HG02763 (cell line): ENCODE results near the gene NUP210.

Source experiments
- ATAC-seq: cut with Tn5 transposase; IDR thresholded peaks from one replicate; pipeline ENCODE4 v1.9.1; 2021; ENCODE audit warnings: mild to moderate bottlenecking, moderate library complexity; ENCODE audit not compliant: unreplicated experiment

The NUP210 gene

DNA sequence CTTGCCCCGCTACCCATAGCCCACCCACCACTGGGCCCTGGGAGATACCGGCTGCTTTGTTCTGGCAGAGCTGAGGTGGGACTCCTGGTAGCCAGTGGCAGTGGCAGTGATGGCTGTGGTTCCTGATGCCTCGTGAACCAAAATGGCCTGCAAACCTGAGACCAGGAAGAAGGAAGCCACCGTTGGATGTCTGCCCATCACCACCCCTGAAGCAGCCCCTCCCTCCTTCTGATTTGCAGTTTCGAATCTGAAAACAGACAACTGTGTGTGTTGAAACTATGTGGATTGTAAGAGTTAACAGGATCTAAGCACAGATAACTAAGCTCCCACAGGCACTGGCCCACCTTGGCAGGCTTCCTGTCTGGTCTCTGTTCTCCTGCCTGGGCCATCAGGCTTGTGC, 66.6 kb downstream of the NUP210 start:
- no peak for ATAC-seq

DNA sequence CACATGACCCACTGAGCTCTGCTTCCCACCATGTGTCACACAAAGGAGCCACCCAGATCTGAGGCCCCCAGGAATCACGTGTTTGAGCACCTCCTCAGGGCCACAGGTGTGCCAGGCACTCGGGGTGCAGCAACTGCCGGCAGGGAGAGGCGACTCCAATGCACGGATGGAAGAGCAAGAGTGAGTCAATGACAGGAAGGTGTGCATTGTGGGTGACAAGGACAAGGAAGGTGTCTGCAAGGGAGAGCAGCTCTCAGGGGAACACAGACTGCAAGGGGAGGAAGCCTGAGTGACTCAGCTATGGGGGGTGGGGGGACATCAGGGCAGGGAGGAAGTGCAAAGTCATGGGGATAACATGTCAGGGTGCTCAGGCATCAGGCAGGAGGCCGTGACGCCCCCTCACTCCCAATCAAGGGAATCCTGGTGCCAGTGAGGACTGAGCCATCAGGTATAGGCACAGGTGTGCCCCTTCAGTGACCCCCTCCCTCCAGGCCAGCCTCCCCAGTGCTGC, 67.4 kb downstream of the NUP210 start:
- ATAC-seq, result no peak

DNA sequence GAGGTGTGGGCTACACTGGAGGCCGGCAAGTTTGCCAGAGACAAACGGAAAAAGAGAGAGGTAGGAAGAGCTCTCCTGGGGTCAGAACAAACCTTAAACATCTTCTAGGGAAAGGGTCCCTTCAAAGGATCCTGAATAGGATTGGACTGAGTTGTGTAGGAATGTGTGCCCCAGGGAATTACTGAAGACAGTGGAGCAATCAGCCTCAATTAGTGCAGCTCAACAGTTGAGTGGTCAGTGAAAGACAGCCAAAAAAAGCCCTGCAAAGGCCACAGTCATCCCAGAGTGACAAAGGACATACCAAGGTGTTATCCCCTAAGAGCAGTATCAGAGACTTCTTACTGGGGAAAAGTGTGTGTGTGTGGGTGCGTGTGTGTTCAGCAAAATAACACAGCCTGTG, 70.3 kb downstream of the NUP210 start:
- no peak for ATAC-seq

DNA sequence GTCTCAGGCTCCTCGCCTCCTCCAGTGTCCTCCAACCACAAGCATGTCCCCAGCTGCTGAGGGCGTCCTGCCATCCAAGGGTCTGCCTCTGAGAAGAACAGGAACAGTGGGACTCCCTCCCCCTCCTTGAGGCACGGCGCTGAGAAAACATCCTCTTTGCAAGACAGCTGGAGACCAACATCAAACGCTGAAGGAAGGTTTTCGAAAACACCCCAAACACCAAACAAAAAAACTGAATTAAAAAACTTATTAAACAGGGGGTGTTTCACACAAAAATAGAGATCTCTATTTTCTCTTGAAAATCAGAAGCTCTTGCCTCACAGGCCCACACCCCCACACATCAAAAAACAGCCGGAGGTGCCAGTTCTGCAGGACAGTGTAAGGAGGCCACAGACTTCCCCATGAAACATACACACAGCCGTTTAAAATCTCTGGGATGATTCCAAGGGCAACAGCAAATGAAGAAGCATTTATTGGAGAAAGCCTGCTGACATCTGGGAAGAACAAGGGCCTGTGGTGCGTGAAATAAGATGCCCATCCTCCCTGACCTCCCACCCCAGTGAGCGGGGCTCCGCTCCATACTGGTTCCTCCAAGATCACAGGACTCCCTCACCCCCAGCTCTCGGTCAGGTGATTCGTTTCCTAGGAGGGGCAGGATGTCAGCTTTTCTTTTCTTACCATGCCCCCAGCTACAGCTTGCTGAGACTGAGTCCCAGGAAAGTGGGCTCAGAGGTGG, 71.3 kb downstream of the NUP210 start:
- ATAC-seq, result no peak

DNA sequence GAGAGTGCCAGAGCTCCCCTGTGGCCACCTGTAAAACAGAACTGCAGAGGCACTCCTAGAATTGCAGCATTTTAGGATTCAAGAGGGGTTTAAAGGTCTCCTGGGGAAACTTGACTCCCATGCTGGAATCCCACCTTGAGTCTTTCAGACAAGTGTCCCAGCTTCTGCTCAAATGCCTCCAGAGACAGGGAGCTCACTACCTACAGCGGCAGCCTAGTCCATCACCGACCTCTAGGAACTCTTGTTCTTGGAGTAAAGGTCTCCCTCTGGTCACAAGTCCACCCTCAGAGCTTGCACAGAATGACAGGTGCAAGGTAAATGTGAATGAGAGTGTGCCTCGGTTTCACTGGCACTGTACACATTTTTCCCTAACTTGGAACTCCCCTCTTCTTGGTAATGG, 72.0 kb downstream of the NUP210 start:
- ATAC-seq, result no peak

DNA sequence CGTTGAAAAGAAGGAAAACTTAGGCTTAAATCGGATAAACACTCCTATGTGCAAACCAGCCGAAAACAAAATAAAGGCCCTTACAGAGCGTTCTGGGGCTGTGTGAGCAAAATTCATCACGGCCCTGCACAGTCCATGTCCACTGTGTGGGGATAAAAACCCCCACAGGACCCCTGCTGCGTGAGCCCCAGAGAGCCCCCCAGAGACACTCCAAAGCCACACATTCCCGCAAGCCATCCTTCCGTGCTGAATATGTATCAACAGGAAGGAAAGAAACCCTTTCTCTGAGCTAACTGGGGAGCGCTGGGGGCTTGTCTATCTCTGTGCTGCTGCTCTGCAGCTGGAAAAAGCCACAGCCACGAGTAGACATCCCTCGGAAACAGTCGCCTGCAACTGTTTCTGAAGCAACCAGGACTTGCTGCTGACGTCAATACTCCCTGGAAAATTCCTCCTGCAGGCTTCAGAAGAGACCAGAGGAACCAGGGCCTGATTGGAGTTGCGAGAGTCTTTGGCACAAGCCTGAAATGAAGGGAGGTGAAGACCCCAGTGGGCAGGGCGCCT, 72.7 kb downstream of the NUP210 start:
- ATAC-seq, result no peak

DNA sequence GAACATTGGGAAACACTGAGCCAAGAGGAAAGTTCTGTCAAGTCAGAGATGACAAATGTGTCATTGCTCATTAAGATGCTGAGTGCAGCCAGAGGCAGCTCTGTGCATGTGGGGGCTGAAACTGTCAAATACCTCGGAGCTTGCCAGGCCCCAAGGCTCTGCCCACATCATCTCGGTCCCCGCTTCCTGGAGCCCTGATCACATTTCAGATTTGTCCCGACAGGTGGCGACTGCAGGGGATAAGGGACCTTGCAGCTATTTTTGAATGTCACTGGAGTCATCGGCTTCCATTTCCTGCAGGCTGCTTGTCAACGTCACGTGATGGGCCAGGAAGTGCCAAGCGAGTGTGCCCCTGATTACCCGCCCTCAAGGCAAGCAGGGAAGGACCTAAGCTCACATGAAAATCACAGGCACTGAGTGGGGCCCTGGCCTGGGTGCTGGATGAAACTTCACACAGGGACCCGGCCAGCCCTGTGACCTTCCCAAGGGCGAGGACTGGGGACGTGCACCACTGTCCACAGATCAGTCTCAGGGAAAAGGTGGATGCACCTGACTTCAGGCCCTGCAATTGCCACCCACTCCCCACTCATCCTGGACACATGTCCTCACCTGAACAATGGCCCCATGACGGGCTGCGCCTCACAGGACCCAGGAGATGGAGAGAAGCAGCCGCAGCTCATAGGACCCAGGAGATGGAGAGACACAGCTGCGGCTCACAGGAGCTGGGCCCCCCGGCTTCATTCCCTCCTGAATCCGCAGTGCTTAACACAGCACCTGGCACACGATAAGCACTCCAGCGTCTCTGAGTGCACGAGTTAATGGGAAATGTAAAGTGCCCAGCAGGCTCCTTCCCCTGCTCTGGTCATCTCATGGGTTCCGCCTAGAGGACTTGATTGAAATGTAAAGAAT, 73.4 kb downstream of the NUP210 start:
- no peak for ATAC-seq

DNA sequence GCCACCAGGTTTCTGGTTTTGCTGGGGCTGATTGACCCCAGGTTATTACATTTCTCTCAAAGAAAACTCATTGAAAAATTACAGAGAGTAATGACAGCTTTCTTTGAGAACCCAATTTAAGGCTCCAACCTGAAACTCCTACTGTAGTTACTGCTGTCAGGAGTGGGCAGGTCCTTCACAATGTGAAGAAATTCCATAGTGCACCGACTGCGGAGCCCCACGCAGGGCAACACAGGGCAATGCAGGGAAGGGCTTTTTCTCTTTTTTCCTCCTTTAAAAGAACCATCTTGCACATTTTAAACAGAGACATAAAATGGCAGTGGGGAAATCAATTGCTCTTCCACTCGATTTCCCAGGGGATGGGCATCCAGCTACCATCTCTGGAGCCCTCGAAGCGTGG, 74.3 kb downstream of the NUP210 start:
- ATAC-seq, result no peak

DNA sequence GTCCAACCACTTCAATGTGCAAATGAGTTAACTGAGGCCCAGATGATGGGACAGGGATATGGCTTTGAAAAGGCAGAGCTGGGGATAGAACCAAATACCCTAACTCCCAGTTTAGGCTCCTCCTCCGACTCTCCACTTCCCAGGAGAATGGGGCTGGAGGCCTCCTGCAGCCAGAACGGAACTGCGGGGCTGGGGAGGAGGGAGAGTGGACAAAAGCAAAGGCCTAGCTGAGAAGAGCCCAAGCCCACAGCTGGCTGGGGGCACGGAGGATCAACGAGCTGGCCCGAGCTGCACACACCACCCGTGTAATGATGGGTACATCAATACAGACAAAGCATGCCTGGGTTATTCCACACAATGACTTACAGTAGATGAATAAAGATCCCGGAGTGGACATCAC, 74.8 kb downstream of the NUP210 start:
- no peak for ATAC-seq

DNA sequence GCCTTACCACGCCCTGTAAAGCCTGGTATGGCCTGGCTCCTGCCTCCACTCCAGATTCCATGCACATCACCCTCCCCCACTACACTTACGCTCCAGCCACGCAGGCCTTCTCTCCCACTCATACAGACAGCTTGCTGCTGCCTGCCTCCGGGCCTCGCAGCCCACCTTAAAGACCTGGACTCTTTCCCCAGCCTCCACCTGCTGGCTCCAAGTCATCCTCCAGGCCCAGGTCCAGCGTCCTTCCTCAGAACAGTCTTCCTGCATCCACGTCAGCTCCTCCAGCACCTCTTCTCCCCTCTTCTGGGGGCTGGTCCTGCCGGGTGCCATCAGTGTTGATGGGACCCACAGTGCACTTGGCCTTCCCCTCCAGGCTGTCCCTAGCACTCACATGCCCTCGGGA, 75.5 kb downstream of the NUP210 start:
- ATAC-seq, result no peak

DNA sequence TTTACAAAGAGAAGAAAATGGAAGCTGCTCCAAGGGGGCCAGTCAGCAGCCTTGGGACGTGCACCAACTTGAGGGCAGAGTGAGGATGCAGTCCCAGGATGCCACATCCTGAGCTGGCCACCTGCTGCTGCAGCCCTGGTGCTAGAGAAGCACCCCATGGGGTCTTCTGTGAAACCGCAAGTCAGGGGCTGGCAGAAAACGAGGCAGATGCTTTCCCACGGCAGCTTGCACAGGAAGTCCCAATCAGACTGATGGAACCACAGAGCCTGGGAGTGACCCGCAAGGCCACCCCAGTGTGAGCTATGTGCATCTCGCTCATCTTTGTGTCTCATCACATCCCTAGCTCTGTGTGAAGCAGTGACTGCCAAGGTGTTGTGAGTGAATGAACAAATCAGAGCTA, 76.5 kb downstream of the NUP210 start:
- ATAC-seq, result no peak

DNA sequence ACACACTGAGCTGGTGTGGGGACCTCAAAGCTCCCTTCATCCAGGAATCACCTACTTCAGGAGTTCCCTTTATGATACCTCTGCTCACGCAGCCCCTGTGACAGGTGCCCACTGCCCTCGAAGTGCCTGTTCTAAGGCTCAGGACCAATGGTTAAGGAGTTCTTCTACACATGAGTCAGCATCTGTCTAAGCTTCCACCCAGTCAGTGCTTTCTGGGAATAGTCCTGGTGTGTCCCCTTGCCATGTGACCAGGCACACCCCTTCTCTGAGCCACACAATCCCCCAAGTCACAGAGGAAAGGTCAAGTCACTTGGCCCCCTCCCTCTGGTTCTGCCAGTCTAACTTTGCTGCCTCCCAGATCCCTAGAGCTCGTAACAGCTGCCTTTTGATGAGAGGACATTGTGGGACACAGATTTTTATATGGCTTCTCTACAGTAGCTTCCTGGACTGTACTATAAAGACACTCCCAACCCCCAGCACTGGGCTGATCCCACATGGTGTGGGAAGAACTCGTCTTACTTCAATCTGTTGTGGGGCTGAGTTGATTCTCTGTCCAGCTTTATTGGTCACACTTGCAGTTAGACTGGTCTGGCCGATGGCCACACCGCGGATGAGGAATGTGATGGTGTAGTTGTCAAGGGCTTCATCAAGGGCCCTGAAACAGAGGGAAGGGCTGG, 78.8 kb downstream of the NUP210 start:
- no peak for ATAC-seq

DNA sequence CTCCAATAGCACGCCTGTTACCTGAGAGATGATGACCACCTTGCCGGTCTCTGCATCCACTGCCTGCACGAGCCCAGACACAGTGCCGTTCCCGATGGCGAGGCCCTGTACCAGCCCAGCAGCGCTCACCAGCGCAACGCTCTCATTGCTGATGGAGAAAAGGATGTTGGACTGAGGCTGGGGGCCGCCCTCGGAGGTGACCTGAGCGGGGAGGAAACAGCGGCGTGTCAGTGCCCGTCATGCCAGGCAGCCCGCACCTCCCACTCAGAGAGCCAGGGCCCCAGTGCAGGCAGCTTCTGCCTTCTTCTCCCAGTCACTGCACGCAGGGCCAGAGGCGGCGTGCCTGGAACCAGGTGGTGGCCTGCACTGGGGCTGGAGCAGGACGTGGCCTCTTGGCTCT, 80.3 kb downstream of the NUP210 start:
- ATAC-seq, result no peak

DNA sequence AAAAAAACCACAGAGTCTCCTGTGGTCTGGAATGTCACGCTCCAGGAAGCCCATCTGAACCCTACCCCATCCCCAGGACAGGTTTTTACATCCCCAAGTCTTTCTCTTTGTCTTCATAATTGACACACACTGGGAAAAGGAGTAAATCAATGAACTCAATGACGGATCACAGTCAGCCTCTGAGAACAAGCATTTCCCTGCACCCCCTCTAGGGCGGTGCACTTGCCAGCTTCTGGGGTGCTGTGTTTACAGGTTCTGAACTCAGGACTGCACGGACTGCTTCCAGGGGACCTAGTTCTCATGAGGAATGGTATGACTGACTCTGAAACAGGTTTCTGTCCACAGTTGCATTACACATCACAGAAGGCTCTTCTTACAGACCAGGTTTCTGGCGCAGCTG, 81.1 kb downstream of the NUP210 start:
- ATAC-seq, result no peak

DNA sequence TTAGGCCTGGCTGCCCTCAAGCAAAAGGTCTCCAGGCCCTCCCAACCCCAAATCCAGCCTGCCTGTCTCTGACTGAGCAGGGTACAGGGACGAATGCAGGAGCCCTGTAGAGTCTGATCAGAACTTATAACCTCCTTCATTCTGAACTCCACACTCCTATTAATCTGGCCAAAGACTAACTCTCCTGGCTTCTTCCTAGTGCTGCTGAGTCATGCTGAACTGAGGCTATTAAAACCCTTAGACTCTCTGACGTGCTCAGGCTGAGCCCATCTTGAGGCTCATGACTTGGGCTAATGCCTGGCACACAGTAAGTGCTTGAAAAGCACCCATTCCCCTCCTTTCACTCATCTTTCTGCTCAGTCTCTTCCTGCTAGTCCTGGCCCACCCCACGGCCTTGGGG, 81.9 kb downstream of the NUP210 start:
- ATAC-seq, result no peak

DNA sequence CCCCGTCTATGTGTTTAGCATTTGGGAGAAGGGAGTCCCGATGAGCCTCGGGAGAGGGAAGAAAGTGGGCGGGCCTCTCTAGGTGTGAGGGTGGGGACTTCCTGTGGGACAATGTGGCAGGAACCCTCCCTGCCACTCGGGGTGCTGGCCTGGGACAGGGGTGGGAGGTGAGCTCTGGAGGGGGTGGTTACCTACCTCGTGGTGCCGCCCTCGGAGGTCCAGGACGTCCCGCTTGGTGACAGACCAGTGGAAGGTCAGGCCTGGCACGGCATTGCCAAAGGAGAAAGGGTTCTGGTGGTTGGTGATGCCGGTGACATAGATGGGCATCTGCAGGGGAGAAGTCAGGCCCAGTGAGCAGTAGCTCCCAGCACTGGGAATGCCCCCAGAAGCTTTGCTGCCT, 83.5 kb downstream of the NUP210 start:
- no peak for ATAC-seq

DNA sequence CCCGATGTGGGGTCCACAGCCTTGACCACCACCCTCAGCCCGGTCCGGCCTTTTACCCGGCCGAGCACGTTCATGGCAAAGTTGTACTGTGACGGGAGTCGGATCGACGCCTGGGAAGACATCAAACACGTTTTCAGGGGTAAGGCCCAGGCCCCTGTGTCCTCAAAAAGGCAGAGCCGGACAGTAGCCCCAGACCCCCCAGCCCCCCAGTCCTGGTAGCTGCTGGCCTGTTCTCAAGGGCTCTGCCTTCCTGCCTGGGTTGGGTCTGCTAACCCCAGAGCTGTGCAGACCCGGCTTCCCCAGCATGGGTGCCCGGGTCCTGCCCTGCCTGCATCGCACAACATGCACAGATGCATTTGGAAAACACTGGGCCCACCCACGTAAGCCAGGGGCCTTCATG, 84.6 kb downstream of the NUP210 start:
- ATAC-seq, result no peak

DNA sequence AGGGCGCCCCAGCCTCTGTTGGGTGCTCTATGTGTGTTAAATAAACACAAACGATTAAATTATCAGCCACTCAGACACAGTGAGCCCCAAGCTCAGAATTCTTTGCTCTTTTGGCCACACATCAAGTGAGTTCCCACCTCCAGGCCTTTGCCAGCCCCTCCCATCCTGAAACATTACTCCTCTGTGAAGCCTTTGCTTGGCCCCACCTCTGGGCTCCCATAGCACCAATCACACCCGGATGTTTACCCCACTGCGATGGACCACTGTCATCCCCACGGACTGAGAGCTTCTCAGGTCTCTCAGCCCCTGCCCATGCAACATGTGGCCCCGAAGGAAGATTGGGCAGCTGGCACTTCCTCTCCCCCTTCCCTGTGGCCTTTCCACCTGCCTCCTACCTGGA, 85.1 kb downstream of the NUP210 start:
- ATAC-seq, result no peak

DNA sequence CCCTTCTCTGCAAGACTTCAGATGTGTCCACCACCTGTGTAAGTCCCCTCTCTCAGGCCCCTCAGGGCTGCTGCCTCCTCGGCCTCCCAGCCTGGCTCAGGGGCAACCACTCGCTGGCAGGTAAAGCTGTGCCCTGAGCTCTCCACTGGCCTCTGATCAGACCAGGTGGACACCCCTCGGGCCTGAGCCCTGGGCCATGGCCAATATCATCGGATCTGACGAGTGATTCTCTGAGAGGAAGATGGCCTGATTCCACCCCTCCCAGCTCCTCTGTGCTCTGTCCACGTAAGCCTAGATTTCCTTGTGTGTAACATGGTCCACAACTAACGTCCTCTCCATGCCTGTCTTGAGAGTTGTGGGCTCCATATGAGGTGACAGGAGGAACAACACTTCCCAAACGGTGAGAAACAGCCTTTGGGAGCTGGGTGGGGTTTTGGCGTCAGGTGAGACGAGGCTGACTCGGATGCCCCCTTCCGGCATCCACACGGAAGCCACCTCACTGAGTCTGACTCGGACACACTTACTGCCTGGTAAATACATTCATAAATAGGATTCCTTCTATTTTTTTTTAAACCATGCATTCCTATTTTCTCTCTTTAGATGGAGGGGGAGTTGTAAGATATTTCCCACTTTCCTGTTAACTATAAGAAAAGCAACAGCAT, 86.8 kb downstream of the NUP210 start:
- ATAC-seq, result no peak

DNA sequence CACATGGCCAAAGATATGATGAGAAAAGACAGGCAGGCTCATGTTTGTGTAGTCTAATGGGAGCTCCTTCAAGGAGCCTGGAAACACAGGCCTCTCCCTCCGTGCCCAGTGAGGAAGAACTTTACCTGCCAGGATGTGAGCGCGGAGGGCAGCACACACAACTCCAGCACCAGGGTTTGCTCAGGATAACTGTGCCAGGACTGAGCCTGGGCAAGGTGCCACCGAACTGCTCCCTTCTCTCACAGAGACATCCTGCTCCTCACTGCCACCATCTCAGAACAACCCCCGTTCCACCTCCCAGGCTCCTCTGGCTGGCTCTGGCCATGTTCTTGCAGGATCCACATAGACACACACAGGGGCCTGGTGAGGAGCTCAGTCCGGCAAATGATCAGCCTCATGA, 87.4 kb downstream of the NUP210 start:
- ATAC-seq, result no peak

DNA sequence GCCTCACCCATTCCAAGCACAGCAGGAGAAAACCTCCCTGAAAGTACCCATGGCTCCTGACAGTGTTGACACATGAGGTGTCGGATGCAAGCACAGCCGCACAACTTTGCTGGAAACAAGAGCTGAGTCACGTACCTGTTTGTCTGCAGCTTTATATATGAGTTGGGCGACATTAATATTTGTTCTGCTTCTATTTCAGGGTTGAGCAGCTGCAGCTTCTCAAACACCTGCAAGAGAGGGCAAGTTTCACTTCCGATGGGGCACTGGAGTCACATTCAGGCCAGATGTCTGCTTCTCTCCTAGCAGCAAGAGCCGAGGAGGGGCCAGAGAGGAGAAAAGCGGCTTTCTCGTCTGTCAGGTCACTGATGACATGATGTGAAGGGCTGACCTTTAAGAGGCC, 88.0 kb downstream of the NUP210 start:
- peak; percentile 92 for ATAC-seq
